ENCODE measurements around the gene VPS25. TPM values are rescaled to one million over a fixed set of nuclear protein-coding genes. Genes with fewer than 3 reads are reported as not detected.
A peak's percentile ranks its signal among the peaks of the same experiment; 100 is the strongest.
"Not testable (repeated sequence)": the region's sequence is repeated elsewhere in the genome, so short reads cannot be mapped to it uniquely, and the experiment has no call there.

Gene VPS25
- total RNA-seq, 1 donor from 2014 or later, result 88.7 TPM

GRCh38 chr17:42760652-42761581 lies 12.3 kb upstream of the VPS25 start, which contains the start of gene RAMP2:
Gene RAMP2, plus strand, starts transcription at chr17:42761227. Its CDS starts 35 bp downstream, at chr17:42761262.
- DNase-seq (ENCODE audit: low read depth, low spot score), result peak; percentile 28
- Mint-ChIP-seq H3K27ac (ENCODE audit: unreplicated experiment) (no peak within 1 kb of the TSS), H3K9me3 (no peaks in the 10 kb centered on the region), H3K27me3 (ENCODE audit: low read depth) (peaks cover 53% of the 10 kb centered on the region), H3K4me1 (peaks cover 27% of the 10 kb centered on the region), H3K36me3 (ENCODE audit: low read depth) (no peaks in the 10 kb centered on the region), H3K4me3 (peak within 1 kb of the TSS; percentile 81)
- no peak for TF ChIP-seq CTCF (conservative IDR thresholded peaks at IDR 0.05)

GRCh38 chr17:42761638-42762037 lies 11.6 kb upstream of the VPS25 start:
- Mint-ChIP-seq H3K4me3 (peak overlapping the region; percentile 70), H3K27ac (ENCODE audit: unreplicated experiment) (no peak overlapping the region), H3K9me3 (no peaks in the 10 kb centered on the region), H3K27me3 (ENCODE audit: low read depth) (peaks cover 48% of the 10 kb centered on the region), H3K36me3 (ENCODE audit: low read depth) (no peaks in the 10 kb centered on the region), H3K4me1 (peaks cover 23% of the 10 kb centered on the region)
- TF ChIP-seq CTCF (conservative IDR thresholded peaks at IDR 0.05), result no peak
- no peak for DNase-seq (ENCODE audit: low read depth, low spot score)

GRCh38 chr17:42766124-42766523 lies 7.1 kb upstream of the VPS25 start:
- Mint-ChIP-seq H3K27ac (ENCODE audit: unreplicated experiment) (no peak overlapping the region), H3K9me3 (no peaks in the 10 kb centered on the region), H3K4me1 (peaks cover 18% of the 10 kb centered on the region), H3K27me3 (ENCODE audit: low read depth) (peaks cover 30% of the 10 kb centered on the region), H3K4me3 (no peak overlapping the region), H3K36me3 (ENCODE audit: low read depth) (no peaks in the 10 kb centered on the region)
- no peak for DNase-seq (ENCODE audit: low read depth, low spot score)
- no peak for TF ChIP-seq CTCF (conservative IDR thresholded peaks at IDR 0.05)

DNA sequence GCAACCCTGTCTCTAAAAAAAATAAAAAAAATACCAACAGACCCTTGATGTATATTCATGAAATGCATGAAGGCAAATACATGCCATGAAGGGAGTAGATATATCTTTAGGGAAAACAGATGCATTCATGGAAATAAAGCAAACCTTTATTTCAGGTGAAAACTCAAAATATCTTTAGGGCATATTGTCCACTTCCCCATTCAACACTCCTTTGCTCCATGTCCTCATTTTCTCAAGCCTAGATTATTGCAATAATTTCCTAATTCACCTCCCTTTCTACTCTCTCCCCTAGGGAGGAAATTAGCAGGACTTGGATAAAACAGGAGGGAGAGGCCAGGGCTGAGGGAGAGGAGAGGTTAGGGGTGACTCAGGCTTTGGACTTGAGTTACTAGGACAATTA lies 5.7 kb upstream of the VPS25 start:
- no peak for TF ChIP-seq CTCF (conservative IDR thresholded peaks at IDR 0.05)
- no peak overlapping the region for H3K4me3 Mint-ChIP-seq
- no peak for DNase-seq (ENCODE audit: low read depth, low spot score)

DNA sequence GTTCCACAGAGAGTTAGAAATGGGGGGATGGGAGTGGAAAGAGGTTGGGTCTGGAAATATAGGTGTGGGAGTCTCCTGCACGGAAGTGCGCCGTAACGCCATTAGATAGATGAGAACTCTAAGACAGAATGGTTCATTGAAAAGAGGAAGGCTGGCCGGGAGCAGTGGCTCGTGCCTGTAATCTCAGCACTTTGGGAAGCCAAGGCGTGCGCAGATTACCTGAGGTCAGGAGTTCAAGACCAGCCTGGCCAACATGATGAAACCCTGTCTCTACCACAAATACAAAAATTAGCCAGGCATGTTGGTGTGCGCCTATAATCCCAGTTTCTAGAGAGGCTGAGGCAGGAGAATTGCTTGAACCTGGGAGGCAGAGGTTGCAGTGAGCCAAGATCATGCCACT lies 5.2 kb upstream of the VPS25 start:
- Mint-ChIP-seq H3K27me3 (ENCODE audit: low read depth) (peaks cover 16% of the 10 kb centered on the region), H3K4me1 (peaks cover 18% of the 10 kb centered on the region)
- not testable (repeated sequence) for H3K27ac Mint-ChIP-seq (ENCODE audit: unreplicated experiment); H3K36me3 Mint-ChIP-seq (ENCODE audit: low read depth); DNase-seq (ENCODE audit: low read depth, low spot score); H3K4me3 Mint-ChIP-seq; H3K9me3 Mint-ChIP-seq

More for the DNA sequence above, 5.7 kb upstream of the VPS25 start:
- Mint-ChIP-seq H3K36me3 (ENCODE audit: low read depth) (no peaks in the 10 kb centered on the region), H3K27me3 (ENCODE audit: low read depth) (peaks cover 20% of the 10 kb centered on the region), H3K9me3 (no peaks in the 10 kb centered on the region), H3K27ac (ENCODE audit: unreplicated experiment) (no peak overlapping the region), H3K4me1 (peaks cover 18% of the 10 kb centered on the region)

GRCh38 chr17:42769964-42770363 lies 3.3 kb upstream of the VPS25 start:
- H3K36me3 Mint-ChIP-seq (ENCODE audit: low read depth); H3K9me3 Mint-ChIP-seq; H3K27ac Mint-ChIP-seq (ENCODE audit: unreplicated experiment); H3K4me3 Mint-ChIP-seq; DNase-seq (ENCODE audit: low read depth, low spot score): not testable (repeated sequence)
- Mint-ChIP-seq H3K27me3 (ENCODE audit: low read depth) (peaks cover 12% of the 10 kb centered on the region), H3K4me1 (peaks cover 27% of the 10 kb centered on the region)
